Activated naive CD4-positive, alpha-beta T cell treated with anti-CD3 and anti-CD28 coated beads, Interleukin-2, amount 10 ng/mL, durations not matched to agents 5 hours and 36 hours (primary cell): Measurements from ENCODE around the gene HSD17B3. TPM values are rescaled to one million over a fixed set of nuclear protein-coding genes. Genes with fewer than 3 reads are reported as not detected.

Experiments
- total RNA-seq, 2 experiments: library from RNA; stranded (reverse); gene quantifications; one replicate each; pipeline ENCODE4 v1.2.3, GENCODE V29; 2021

HSD17B3 gene
- total RNA-seq: not detected

GRCh38 chr9:96302021-96302420, at the start of gene HSD17B3:
Gene HSD17B3, minus strand, starts transcription at chr9:96302176. Its CDS starts 72 bp downstream, at chr9:96302104.

Other genes starting within 250 kb of the HSD17B3 start
- gene SLC35D2, start 81.5 kb upstream of the HSD17B3 start, total RNA-seq: 10 to 100 TPM; 16.0 to 17.5 TPM
- gene ZNF367, start 116.2 kb upstream of the HSD17B3 start, total RNA-seq: 10 to 100 TPM; 23.2 TPM
- 1 to 10 TPM; 7.3 to 7.6 TPM for gene HABP4, start 148.0 kb upstream of the HSD17B3 start, total RNA-seq